HCT116 (cell line): Measurements from ENCODE around the gene CPNE4. TPM values are rescaled to one million over a fixed set of nuclear protein-coding genes. Genes with fewer than 3 reads are reported as not detected.

ENCODE experiments used
- ATAC-seq: fragments of 200-7000 bp; cut with Tn5 transposase; 2 replicates; pipeline ENCODE4 v1.9.1; 2020; ENCODE audit warnings: mild to moderate bottlenecking, moderate library complexity
- BruUV-seq: library from RNA; stranded (reverse); fragments of 400-500 nt; replicated peaks from 2 replicates; lab custom pipeline; 2021; lab: Mats Ljungman, UMichigan
- CTCF ChIA-PET: fragments of 300-600 bp; sonication (Branson Sonifier 250); formaldehyde crosslinking; loops from one replicate; lab custom pipeline; 2021; ENCODE audit warnings: antibody characterized with exemption; lab: Charles Lee
- POLR2A ChIA-PET: fragments of 300-600, 350-600 bp; sonication (Branson Sonifier 250); formaldehyde crosslinking; loops from one replicate; lab custom pipeline; 2021; ENCODE audit warnings: antibody characterized with exemption; lab: Charles Lee
- RAD21 ChIA-PET, 2 experiments: fragments of 300-600 bp; sonication (Branson Sonifier 250); formaldehyde crosslinking; loops; one replicate each; lab custom pipeline; 2023; ENCODE audit warnings: low total read pairs in 2 of 2; ENCODE audit not compliant: uncharacterized antibody in 2 of 2, unreplicated experiment in 2 of 2, low non-redundant PET in 1 of 2; lab: Charles Lee
- DNase-seq: peaks from one replicate; pipeline ENCODE4 v3.0.0-alpha.2; 2010; ENCODE audit warnings: low read depth, low spot score
- H2AFZ ChIP-seq: fragments of 200-600 bp; shearing (Covaris generic), sonication (generic); 2 replicates; pipeline ENCODE4 v1.6.1; 2017; ENCODE audit warnings: low read depth, mixed run types, mixed read lengths, antibody characterized with exemption, low read length; ENCODE audit not compliant: poor library complexity, severe bottlenecking
- H3K27ac ChIP-seq: 2 replicates; pipeline ENCODE4 v1.5.1; 2012; ENCODE audit warnings: low read depth, low read length
- H3K27me3 ChIP-seq: fragments of 200-600 bp; sonication (generic); 2 replicates; pipeline ENCODE4 v1.6.1; 2016; ENCODE audit warnings: mixed run types, low read length, mixed read lengths; ENCODE audit not compliant: insufficient read depth
- H3K36me3 ChIP-seq, 2 experiments: fragments of 200-500 bp in 1 of 2; fragments of 200-600 bp in 1 of 2; sonication (Bioruptor generic) in 1 of 2; sonication (generic) in 1 of 2; 2 replicates each; pipeline versions ENCODE4 v1.5.1 to v1.6.1; 2014 to 2016; ENCODE audit warnings: low read length in 2 of 2, inconsistent platforms in 1 of 2, mixed read lengths in 1 of 2, mixed run types in 1 of 2; ENCODE audit not compliant: insufficient read depth in 2 of 2, control insufficient read depth in 1 of 2
- H3K4me1 ChIP-seq, 2 experiments: fragments of 200-600 bp in 1 of 2; sonication (generic) in 1 of 2; 2 replicates each; pipeline versions ENCODE4 v1.5.1 to v1.6.1; 2012 to 2017; ENCODE audit warnings: low read length in 2 of 2, inconsistent platforms in 1 of 2, mild to moderate bottlenecking in 1 of 2, mixed read lengths in 1 of 2, mixed run types in 1 of 2, moderate library complexity in 1 of 2; ENCODE audit not compliant: insufficient read depth in 2 of 2, control insufficient read depth in 1 of 2
- H3K4me2 ChIP-seq: fragments of 200-600 bp; sonication (generic); 2 replicates; pipeline ENCODE4 v1.6.1; 2017; ENCODE audit warnings: mixed run types, low read length, mixed read lengths
- H3K4me3 ChIP-seq, 2 experiments: fragments of 200-600 bp in 1 of 2; sonication (generic) in 1 of 2; replicated peaks in 1 of 2; 2 replicates each; pipeline ENCODE4 v1.5.1; 2011 to 2016; ENCODE audit warnings: low read length in 2 of 2, control low read depth in 1 of 2, low read depth in 1 of 2, mild to moderate bottlenecking in 1 of 2, mixed read lengths in 1 of 2, mixed run types in 1 of 2
- H3K79me2 ChIP-seq: fragments of 200-600 bp; sonication (generic); 2 replicates; pipeline ENCODE4 v1.6.1; 2017; ENCODE audit warnings: mild to moderate bottlenecking, mixed run types, low read length, moderate library complexity, mixed read lengths; ENCODE audit not compliant: insufficient read depth
- H3K9ac ChIP-seq: fragments of 200-600 bp; sonication (generic); 2 replicates; pipeline ENCODE4 v1.6.1; 2016; ENCODE audit warnings: low read length, mixed read lengths
- H3K9me2 ChIP-seq: fragments of 200-600 bp; sonication (generic), shearing (Covaris generic); 2 replicates; pipeline ENCODE4 v1.6.1; 2017; ENCODE audit warnings: mixed run types, mild to moderate bottlenecking, moderate library complexity; ENCODE audit not compliant: insufficient read depth
- H3K9me3 ChIP-seq, 2 experiments: fragments of 200-500 bp in 1 of 2; fragments of 200-600 bp in 1 of 2; sonication (Bioruptor generic) in 1 of 2; sonication (generic) in 1 of 2; 2 replicates each; pipeline ENCODE4 v1.6.1; 2014 to 2017; ENCODE audit warnings: low read length in 2 of 2, mixed read lengths in 2 of 2, inconsistent platforms in 1 of 2, low read depth in 1 of 2, mild to moderate bottlenecking in 1 of 2, mixed run types in 1 of 2, moderate library complexity in 1 of 2; ENCODE audit not compliant: control insufficient read depth in 1 of 2, insufficient read depth in 1 of 2
- H4K20me1 ChIP-seq: fragments of 200-600 bp; sonication (generic), shearing (Covaris generic); 2 replicates; pipeline ENCODE4 v1.6.1; 2017; ENCODE audit warnings: mixed run types, mild to moderate bottlenecking, moderate library complexity; ENCODE audit not compliant: insufficient read depth
- CEBPB ChIP-seq: IDR thresholded peaks from 2 replicates; pipeline ENCODE4 v1.6.1; 2012; ENCODE audit warnings: low read depth
- EGR1 ChIP-seq: IDR thresholded peaks from 2 replicates; pipeline ENCODE4 v1.6.1; 2012; ENCODE audit warnings: low read depth
- ELF1 ChIP-seq: IDR thresholded peaks from 2 replicates; pipeline ENCODE4 v1.6.1; 2012; ENCODE audit warnings: low read depth, borderline replicate concordance
- EZH2 ChIP-seq: fragments of 200-600 bp; sonication (generic); IDR thresholded peaks from 2 replicates; pipeline ENCODE4 v1.6.1; 2017; ENCODE audit warnings: antibody characterized with exemption, mixed run types
- FOSL1 ChIP-seq: IDR thresholded peaks from 2 replicates; pipeline ENCODE4 v1.6.1; 2012; ENCODE audit warnings: low read depth
- JUND ChIP-seq: IDR thresholded peaks from 2 replicates; pipeline ENCODE4 v1.6.1; 2012
- POLR2AphosphoS5 ChIP-seq: IDR thresholded peaks from 2 replicates; pipeline ENCODE4 v1.6.1; 2011; ENCODE audit warnings: mild to moderate bottlenecking, low read depth, low read length, moderate library complexity
- RAD21 ChIP-seq: IDR thresholded peaks from 2 replicates; pipeline ENCODE4 v1.6.1; 2012; ENCODE audit warnings: low read depth, mild to moderate bottlenecking
- SIN3A ChIP-seq: IDR thresholded peaks from 2 replicates; pipeline ENCODE4 v1.6.1; 2012; ENCODE audit warnings: low read depth
- SP1 ChIP-seq: IDR thresholded peaks from 2 replicates; pipeline ENCODE4 v1.6.1; 2012; ENCODE audit warnings: low read depth
- SRF ChIP-seq: IDR thresholded peaks from 2 replicates; pipeline ENCODE4 v1.6.1; 2012; ENCODE audit warnings: low read depth
- TCF7L2 ChIP-seq: IDR thresholded peaks from 2 replicates; pipeline ENCODE4 v1.7.0; 2011; ENCODE audit warnings: borderline replicate concordance, inconsistent platforms; ENCODE audit not compliant: insufficient read depth, insufficient read length; ENCODE audit errors: extremely low read depth
- ZNF274 ChIP-seq: fragments of 200-500 bp; sonication (Bioruptor generic); IDR thresholded peaks from 2 replicates; pipeline ENCODE4 v1.6.1; 2014; ENCODE audit warnings: mild to moderate bottlenecking, low read depth, low read length, inconsistent platforms
- intact Hi-C: fragments of 100-400 bp; cut with micrococcal nuclease; formaldehyde crosslinking; loops from 2 replicates; pipeline ENCODE4 v1.10.0; 2022
- total RNA-seq: library from RNA; stranded (reverse); gene quantifications from one replicate; pipeline ENCODE4 v1.2.1, GENCODE V29; 2021; ENCODE audit not compliant: unreplicated experiment
- TF ChIP-seq, protein P1 (sequence below): IDR thresholded peaks from 2 replicates; pipeline ENCODE4 v1.6.1; 2012

CPNE4 gene
- total RNA-seq, 1 experiment from 2014 or later = not detected

DNA sequence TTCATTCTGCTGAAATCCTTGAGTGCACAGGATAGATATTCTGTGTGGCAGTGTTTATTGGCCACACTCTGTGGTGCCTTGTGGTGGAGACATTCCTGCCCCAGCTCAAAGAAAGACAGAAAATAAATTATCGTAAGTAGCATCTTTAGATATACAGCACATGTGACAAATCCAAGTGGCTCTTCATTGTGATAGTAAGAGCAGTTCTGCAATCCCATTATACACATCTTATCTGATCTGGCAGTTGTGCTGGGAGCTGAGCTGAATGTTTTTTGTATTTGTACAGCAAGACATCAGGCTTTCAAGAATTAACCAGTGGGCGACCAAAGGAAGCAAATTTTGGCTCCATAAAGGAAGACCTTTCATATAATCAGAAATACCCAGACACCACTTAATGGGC lies 296.7 kb downstream of the CPNE4 start:
- Histone ChIP-seq H3K36me3 (no peaks in the 10 kb centered on the region), H3K27ac (no peak overlapping the region)
- RAD21 ChIA-PET = no interaction called here

GRCh38 chr3:131735544-131735943 lies 299.3 kb downstream of the CPNE4 start:
- H3K4me1 ChIP-seq = no peaks in the 10 kb centered on the region
- no TSS peak for BruUV-seq
- no peak for DNase-seq
- no peaks in the 10 kb centered on the region for H4K20me1 ChIP-seq
- H3K9me2 ChIP-seq = no peaks in the 10 kb centered on the region
- CTCF ChIA-PET = no interaction called here
- RAD21 ChIA-PET = no interaction called here
- H3K4me3 ChIP-seq = no peak overlapping the region
- no peak overlapping the region for H2AFZ ChIP-seq
- H3K79me2 ChIP-seq = no peaks in the 10 kb centered on the region
- H3K4me2 ChIP-seq = no peak overlapping the region
- POLR2A ChIA-PET = no interaction called here
- no peaks in the 10 kb centered on the region for H3K9me3 ChIP-seq
- intact Hi-C loops = no loop called here
- H3K9ac ChIP-seq = no peak overlapping the region
- no peak for ATAC-seq
- peaks cover 41% of the 10 kb centered on the region for H3K27me3 ChIP-seq
- no peak overlapping the region for H3K27ac ChIP-seq
- TF ChIP-seq RAD21 (no peak), ELF1 (no peak), SP1 (no peak), EGR1 (no peak), TCF7L2 (no peak), JUND (no peak), EZH2 (no peak)
- TF ChIP-seq, all 23 proteins: peak for 0
- H3K36me3 ChIP-seq = no peaks in the 10 kb centered on the region

More for the DNA sequence above, 296.7 kb downstream of the CPNE4 start:
- no peak overlapping the region for H3K9ac ChIP-seq
- ChIA-PET POLR2A (no interaction called here), CTCF (no interaction called here)
- H3K79me2 ChIP-seq = no peaks in the 10 kb centered on the region
- H2AFZ ChIP-seq = no peak overlapping the region
- no TSS peak for BruUV-seq
- H3K4me2 ChIP-seq = no peak overlapping the region
- no peaks in the 10 kb centered on the region for H4K20me1 ChIP-seq
- H3K9me2 ChIP-seq = no peaks in the 10 kb centered on the region
- no peak for ATAC-seq
- H3K4me3 ChIP-seq = no peak overlapping the region
- TF ChIP-seq POLR2AphosphoS5 = no peak
- TF ChIP-seq SRF = no peak
- TF ChIP-seq, protein P1, sequence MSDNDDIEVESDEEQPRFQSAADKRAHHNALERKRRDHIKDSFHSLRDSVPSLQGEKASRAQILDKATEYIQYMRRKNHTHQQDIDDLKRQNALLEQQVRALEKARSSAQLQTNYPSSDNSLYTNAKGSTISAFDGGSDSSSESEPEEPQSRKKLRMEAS = no peak
- no peak for TF ChIP-seq SIN3A
- TF ChIP-seq FOSL1 = no peak
- no peak for TF ChIP-seq ZNF274
- TF ChIP-seq CEBPB = no peak
- no peak for DNase-seq
- H3K4me1 ChIP-seq = no peaks in the 10 kb centered on the region
- peaks cover 26% of the 10 kb centered on the region; the same call in 1 of the 2 replicates for H3K27me3 ChIP-seq
- H3K9me3 ChIP-seq = no peaks in the 10 kb centered on the region
- intact Hi-C loops = no loop called here
